Stimulated activated CD4-positive, alpha-beta T cell treated with anti-CD3 and anti-CD28 coated beads, Interleukin-12 subunit alpha, Interleukin-12 subunit beta, amount 100 ng/mL, for 4 hours (primary cell): Measurements from ENCODE around the gene CFAP97D1.
A peak's percentile ranks its signal among the peaks of the same experiment; 100 is the strongest.

Experiments
- DNase-seq: peaks from one replicate; pipeline ENCODE4 v3.0.0-alpha.2; 2020

The CFAP97D1 gene

DNA sequence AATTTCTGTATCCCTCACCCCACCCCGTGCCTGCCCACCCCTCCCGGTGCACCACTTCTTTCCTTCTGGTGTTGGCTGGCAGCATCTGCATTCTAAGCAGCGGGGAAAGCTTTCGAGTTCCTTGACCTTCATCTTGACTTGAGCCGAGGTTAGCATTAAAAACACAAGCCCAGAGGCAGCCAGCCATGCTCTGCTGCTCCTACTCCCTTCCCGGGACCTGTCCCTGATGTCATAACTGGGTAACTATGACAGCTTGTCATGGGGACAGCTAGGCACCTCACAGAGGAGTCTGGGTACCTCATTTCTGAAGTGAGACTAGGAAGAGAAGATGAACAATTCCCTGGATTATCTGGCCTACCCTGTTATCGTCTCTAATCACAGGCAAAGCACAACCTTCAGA lies at the start of gene CFAP97D1:
TSS of gene CFAP97D1 (plus strand) at position 301 of the 400 bp plus-strand sequence. CDS start at position 329, 28 bp downstream.
- no peak for DNase-seq

DNA sequence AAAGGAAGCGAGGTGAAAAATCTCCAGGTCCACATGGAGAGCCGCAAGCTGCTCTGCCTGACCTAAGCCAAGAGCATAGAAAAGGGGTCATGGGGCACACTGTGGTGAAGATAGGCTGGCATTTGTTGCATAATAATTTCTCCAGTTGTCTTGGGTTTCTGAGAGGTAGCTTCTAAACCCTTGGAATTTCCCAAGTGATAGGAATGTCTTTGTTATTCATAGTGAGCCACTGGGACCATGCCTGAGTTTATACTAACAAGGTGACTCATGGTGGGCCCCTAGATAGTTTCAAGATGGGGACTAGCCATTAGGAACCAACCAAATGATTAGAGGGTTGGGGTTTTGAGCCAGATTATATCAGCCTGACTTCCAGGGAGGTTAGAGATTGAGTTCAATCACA lies 47.3 kb upstream of the CFAP97D1 start:
- no peak for DNase-seq

DNA sequence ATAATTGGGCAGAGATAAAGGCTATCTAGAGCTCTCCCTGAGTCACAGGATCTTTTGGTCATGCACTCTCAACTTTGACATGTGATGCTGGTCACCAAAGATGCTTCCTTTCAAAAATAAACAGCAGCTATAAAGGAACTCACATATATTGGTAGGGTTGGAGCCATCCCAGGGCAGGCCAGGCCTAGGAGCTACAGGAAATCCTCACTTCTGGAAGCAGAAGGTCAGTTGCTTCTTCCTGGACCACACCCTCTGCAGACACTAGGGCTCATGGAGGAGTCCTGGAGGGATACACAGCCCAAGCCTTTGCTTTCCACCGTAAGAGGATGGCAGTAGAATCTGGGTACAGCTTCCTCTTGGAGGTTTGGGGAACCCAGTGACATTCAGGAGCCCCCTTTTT lies 46.3 kb upstream of the CFAP97D1 start:
- DNase-seq = no peak

DNA sequence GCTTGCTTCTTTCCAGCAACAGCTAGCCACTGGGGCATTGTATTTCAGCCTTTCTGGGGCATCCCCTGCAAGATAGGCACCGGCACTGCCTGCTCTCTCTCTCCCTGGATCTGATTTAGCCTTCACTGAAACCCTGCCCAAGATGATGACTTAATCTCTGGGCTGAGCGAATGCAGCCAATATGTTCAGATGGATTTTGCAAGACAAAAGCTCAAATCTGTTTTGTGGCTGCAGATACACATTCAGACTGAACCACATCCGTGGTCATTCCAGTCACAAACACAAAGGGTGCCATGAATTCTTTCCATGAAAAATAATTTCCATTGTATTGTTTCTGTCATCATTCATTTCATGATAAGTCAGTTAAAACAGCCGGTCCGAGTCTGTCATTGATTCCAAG lies 45.9 kb upstream of the CFAP97D1 start:
- no peak for DNase-seq

DNA sequence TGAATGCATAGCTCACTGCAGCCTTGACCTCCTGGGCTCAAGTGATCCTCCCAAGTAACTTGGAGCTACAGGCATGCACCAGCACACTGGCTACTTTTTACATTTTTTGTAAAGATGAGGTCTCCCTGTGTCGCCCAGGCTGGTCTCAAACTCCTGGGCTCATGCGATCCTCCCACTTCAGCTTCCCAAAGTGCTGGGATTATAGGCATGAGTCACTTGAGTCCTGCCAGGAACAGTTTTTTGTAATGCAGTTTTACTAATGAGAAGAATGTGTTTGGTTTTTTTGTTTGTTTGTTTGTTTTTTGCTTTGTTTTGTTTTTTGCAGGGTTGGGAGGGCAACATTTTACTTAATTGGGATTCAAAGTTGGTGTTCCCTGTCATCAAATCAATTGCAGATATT lies 43.8 kb upstream of the CFAP97D1 start:
- no peak for DNase-seq

DNA sequence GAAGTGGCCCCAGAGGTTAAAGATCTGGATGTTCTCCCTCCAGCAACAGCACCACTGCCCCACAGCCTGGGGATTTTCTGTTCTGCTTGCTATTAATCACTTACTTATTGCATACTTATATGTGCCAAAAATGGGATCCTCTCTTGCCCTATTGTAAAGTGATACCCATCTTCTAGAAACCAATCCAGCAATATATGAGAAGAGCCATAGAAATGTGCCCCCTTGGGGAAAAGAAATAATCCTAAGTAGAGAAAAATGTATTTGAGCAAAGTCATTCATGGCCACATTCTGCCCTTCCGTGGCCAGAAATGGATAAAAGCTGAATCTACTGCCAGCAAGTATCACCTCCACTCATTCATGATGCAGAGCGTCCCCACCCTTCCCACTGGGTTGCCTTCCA lies 42.5 kb upstream of the CFAP97D1 start:
- no peak for DNase-seq

DNA sequence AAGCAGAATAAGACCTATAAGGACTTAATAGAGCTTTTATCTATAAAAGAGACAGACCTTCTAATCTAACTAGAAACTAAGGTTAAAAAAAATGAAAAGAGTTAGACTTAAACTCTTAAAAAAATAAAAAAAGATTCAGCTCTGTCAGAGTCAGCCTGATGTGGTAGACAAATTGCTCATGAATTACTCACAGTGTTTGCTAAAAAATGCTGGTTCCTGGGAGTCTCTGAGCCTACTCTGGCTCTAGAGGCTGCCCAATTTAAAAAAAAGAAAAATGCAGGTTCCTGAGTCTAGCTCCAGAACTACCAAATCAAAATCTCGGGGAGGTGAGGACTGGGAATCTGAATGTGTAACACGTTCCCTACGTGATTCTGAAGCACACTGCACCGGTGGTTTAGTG lies 39.7 kb upstream of the CFAP97D1 start:
- no peak for DNase-seq

DNA sequence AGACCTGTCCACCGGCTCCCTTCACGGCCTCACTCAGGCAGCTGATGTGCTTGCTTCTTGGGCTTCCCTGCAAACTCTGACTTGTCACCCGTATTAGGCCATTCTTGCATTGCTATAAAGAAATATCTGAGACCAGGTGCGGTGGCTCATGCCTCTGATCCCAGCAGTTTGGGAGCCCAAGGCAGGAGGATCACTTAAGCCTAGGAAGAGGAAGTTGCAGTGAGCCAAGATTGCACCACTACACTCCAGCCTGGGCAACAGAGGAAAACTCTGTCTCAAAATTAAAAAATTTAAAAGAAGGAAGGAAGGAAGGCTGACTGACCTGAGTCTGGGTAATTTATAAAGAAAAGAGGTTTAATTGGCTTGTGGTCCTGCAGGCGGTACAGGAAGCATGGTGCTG lies 38.6 kb upstream of the CFAP97D1 start:
- DNase-seq = no peak

DNA sequence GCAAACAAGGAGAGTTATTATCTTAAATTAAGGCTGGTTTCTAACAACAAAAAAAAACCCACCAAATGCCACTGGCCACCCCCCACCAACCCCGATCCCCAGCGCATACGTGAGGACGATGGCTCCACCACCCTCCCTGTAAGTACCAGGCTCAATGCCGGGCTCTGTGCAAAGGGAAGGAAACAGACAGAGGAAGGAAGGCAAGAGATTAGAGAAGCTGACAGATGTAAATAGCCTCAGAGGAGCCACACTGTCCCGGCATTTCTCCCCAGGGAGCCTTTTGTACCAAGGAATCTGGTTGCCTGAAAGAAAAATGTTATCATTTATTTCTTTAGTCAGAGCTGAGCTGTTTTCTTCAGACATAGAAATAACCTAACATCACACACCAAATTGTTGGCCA lies 34.7 kb upstream of the CFAP97D1 start:
- no peak for DNase-seq

DNA sequence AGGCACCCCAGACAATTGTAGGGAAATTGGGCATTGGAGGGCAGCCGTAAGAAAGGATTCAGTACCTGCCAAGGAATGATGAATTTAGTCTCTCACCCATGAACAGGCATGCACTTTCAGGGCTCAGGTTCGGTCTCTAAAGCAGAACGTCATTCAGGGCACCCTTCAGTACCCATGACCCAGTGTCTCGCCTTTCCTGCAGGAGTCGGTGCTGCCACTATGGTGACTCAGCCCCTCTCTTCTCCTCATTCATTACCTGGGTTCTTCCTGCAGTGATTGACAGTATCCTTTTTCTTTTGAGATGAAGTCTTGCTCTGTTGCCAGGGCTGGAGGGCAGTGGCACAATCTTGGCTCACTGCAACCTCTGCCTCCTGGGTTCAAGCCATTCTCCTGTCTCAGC lies 30.1 kb upstream of the CFAP97D1 start:
- no peak for DNase-seq

DNA sequence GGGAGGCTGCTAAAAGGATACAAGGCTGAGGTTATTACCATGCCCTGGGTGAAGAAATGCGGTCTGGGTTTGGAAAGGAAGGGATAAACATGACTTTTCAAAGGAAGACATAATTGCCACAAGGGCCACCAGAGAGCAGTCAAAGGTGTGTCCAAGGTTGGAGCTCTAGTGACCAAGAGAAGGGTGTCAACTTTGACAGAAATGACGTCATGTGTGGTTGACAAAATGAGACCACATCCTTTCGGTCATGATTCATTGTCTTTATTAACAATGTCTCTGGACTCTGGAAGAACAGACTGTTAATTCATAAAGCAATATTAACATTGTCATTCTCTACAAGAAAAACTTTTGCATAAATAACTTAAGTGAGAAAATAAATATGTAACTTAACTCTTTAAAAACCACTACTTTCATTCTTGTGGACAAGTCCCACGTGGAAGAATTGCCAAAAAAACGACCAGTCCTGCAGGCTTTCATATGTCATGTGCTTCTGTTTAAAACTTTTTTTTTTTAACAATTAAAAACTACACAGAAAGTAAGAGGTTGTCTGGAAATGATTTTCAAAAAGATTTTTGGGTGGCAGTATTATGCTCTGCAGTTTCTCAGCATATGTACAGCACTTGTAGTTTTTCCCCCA lies 26.6 kb upstream of the CFAP97D1 start:
- DNase-seq = no peak

DNA sequence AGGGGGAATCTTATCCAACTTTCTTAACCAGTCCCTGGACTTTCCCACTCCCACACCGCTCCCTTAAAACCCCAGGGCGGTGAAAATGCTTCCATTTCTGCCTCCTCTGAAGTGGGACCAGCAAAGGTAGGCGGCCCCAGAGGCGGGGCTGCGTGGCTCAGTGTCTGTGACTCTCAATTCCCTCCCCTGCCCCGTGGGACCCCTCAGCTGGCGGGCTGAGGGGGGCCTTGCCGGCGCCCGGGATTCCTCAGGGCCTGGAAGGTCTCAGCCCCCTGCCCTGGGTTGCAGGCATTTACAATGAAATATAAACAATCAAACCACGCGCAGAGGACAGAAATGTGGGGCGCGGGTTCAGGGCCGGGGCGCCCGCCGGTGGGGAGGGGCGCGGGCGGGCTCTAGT lies 25.3 kb upstream of the CFAP97D1 start:
- no peak for DNase-seq

DNA sequence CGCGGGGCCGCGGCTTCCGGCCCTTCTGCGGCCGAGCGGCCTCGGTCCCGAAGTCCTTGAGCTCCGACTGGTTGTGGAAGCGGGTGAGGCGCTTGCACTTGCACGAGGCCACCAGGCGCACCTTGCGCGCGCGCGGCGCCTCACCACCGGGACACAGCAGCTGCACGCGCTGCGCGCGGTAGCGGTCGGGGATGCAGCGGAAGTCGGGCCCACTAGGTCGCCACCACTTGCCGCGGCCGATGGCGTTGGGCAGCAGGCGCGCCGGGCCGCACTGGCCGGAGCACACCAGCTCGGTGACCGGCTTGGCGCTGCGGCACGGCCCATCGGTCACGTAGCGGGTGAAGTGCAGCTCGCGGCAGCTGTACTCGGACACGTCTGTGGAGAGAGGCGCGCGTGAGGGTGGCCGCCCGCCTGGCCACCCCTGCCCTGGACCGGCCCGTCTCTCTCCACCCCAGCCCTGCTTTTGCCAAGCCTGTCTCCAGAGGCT lies 24.8 kb upstream of the CFAP97D1 start:
- no peak for DNase-seq

DNA sequence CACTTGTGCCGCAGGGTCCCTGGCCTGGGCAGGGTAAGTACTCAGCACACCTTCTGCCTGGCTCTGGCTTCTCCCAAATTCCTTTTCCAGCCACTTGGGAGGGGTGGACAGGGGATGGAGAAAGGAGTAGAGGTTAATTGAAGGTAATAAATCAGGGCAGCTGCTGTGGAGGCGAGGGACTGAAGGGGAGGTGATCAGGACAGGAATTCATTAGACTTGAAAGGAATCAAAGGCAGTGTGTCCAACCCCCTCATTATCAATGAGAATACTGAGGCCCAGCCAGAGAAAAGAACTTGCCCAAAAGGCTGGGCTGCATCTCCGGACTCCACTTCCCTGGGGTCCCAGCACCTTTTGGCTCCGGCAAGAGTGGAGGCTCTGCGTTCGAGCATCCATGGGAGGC lies 24.0 kb upstream of the CFAP97D1 start:
- DNase-seq = no peak

DNA sequence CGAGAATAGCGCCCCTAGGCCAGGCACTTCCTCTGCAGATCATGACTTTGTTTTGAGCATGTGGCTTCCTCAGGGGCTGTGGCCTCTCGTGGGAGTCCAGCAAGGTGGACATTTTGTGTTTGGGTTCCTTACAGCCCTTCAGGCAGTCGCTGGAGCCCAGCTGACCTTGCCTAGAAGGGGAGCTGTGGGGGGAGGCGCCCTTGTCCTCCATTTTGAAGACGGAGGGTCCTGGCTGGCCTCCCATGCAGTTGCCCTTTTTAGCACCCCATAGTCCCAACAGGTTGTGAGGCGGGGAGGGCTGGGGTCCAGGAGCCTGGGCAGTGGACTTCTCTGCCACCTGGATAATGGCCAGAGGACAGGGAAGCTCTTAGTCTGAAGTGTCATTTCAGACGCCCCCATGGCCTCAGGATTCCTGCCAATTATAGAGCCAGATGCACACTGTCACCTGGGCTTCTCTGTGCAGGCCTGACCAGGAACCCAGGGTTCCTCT lies 23.0 kb upstream of the CFAP97D1 start:
- DNase-seq = no peak

DNA sequence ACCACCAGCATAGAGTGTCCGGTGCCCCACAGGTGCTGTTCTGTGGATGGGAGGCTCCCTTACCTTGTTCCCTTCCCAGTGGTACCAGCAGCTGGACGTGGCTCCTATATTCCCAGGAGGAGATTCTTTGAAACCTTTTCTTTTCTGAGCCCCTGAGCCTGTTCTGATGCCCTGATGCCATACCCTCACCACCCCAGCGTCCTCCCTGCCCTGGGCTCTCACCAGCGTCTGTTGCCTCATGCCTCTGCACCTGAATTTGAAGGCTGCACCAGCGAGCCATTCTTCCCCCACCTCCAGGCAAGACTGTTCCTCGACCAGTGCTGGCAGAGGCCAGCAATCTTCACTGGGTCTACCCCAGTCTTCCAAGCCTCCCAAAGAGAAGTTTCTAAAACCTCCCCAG lies 22.1 kb upstream of the CFAP97D1 start:
- no peak for DNase-seq

DNA sequence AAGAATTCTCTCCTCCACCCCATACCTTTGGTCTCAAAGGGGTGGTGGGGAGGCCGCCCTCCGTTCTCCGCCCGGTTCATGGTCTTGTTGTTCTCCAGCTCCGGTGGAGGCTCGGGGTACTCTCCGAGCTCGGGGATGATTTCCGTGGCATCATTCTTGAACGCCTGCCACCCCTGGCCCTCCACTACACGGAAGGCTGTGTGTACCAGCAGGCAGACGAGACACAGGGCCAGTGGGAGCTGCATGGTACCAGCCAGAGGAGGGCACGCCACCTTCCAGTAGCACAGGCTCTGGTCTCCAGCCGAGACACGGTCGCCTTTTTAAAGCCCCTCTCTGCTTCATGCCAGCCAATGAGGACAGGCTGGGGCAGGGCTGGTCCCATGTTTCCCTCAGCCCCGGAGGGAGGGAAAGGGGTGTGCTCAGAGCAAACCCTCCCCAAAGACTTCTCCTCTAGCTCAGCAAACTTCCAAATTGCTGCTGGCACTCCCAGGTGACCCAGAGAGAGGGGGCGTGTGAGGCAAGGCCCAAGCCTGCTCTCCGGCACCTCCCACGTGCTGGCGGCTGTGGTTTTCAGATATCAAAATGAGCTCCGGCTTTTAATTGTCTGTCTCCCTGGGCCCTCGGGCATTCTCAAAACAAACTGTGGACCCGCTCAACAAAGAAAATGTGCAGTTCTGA lies 21.6 kb upstream of the CFAP97D1 start, which contains the start of gene SOST:
TSS of gene SOST (minus strand) at position 295 of the 678 bp plus-strand sequence. CDS start at position 245, 50 bp downstream.
- DNase-seq = no peak

DNA sequence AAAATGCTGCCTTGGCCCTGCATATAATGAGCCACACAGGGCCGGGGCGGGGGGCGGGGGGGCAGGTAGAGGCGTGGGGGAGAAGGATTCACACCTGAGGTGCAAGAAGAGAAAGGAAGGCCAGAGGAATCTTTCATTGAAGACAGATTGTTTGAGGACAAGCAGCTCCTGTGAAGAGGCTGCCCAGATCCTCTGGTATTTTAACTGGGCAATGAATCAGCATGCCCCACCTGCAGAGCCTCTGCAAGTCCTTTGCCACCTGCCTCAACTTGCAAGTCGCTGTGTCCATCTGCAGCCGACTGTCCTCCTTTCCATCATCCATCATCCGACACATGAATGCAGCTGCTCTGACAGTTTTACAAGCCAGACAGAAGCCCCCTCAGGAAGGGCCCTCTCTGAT lies 20.4 kb upstream of the CFAP97D1 start:
- no peak for DNase-seq

DNA sequence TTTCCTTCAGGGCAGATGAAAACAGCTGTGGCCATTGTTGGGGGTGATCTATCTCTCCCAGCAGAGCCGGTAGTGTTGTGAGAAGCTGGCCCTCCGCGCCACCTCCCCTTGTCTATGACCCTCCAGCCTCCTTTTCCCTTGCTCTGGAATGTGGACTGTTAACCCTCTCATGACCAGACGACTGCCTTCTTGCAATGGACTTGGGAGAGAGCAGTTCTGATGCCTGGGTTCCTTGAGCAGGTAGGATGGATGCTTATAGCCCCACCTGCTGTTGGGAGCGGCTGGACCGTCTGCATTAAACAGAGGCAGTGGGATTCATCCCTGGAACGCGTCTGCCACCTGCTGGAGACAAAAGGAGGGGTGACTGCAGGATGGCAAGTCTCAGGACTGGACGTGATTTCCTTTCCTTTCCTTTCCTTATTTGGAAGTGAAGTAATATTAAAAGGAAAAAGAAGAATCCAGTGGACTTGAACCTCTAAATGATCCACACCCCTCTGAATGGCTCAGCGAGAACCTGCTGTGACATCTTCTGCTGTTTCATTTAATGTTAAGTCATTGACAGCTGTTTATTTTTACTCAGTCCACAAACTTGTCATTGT lies 19.9 kb upstream of the CFAP97D1 start:
- DNase-seq = peak; percentile 89

DNA sequence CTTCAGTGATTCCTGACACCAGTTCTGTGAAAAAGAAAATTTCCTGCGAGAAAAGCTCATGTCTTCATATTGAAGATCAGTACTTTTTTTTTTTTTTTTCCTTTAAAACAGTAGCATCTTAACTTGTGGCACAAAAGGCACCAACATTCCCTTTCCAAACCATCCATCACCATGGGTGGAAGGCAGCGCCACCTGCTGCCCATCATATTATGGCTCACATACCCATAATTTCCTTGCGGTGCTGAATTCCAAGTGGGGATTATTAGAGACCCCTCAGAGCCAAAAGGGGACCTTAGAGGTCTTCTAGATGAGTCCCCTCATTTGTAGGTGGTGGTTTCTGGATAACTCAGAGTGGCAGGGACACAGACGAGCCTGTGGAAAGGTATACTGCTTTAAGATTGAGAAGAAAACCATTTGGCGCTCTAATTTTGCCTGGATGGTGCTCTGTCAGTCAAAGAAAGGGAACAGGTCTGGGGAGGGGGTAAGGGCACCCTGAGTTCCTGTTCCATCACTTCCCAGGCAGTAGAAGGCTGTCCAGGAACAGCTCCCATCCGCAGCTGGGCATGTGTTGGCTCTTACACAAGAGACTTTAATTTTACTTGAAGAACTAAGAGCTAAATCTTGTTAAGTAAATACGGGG lies 13.7 kb upstream of the CFAP97D1 start:
- peak; percentile 48 for DNase-seq

DNA sequence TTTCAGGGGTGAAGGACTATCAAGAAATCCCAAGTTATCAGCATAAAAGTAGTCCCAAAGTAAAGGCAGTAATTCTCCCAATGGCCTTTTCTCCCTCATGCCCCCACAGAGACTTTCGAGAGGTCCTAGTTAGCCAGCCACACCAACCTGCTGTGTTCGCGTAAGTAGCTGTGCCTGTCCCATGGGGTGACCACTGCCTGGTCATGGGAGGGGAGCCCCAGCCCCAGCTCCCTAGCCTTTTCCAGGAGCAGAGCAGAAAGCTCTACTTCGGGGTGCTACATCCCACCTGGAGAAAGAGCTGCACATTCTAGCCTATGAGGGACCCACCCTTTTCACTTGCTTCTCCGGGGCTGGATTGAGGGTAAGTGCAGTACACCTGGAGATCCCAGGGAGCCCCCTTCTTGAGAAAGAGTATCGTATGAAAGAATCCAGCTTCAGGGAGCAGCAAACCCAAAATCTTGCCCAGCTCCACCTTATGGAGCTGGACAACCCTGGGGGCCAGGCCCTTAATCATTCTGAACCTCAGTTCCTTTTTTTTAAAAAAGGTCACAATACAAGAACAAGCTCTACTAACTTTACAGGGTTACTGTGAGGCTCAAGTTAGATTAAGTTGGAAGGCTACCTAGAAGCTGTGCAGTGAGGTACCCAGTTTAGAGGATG lies 13.1 kb upstream of the CFAP97D1 start:
- DNase-seq = no peak

DNA sequence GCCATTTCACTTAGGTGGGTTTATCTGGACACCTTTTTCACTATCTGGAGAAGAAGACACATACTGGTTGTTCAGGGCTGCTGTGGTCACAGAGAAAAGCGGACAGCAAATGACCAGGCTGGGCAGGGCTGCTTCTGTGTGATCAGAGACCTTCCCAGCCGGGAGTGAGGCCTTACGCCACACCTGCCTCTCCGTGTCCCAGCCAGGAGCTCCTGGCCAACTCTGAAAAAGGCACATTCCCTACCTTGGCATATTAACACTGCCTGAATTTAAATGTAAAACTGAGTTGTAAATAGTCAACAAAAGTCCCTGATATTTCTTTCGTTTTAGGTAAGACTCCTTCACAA lies 12.5 kb upstream of the CFAP97D1 start:
- no peak for DNase-seq

DNA sequence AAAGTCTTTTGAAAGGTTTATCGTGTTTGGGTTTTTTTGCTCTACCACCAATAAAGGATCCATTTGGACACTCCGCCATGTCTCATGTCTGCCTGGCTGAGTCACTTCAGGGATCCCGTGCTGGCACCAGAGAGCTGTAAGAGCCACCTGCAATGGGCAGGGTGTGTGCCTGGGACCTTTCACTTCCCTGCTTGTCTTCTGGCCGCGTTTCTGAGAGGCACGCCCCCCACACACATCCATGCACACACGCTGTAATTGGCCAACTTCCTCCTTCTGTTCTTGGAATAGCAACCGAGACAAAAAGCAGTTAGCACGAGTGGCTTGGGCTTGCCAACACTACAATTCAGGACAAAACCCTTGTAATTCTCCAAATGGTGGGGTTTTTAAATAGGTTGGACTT lies 11.9 kb upstream of the CFAP97D1 start:
- DNase-seq = no peak
